HEK293 (cell line): ENCODE results near the gene CLEC4F.

ENCODE experiments used
- GLIS2 ChIP-seq: fragments of 450-650 bp; formaldehyde crosslinking; IDR thresholded peaks from 2 replicates; pipeline ENCODE4 v1.5.1; 2016; ENCODE audit warnings: missing biosample characterization, missing genetic modification characterization
- ZBTB7A ChIP-seq: fragments of 450-650 bp; formaldehyde crosslinking; IDR thresholded peaks from 2 replicates; pipeline ENCODE4 v1.5.1; 2016; ENCODE audit warnings: low read depth, missing biosample characterization, missing genetic modification characterization
- ZNF157 ChIP-seq: fragments of 450-650 bp; formaldehyde crosslinking; IDR thresholded peaks from 2 replicates; pipeline ENCODE4 v1.5.1; 2016; ENCODE audit warnings: missing biosample characterization, missing genetic modification characterization
- ZNF24 ChIP-seq: fragments of 450-650 bp; formaldehyde crosslinking; IDR thresholded peaks from 2 replicates; pipeline ENCODE4 v1.5.1; 2016; ENCODE audit warnings: missing biosample characterization, missing genetic modification characterization
- ZNF791 ChIP-seq: fragments of 450-650 bp; formaldehyde crosslinking; IDR thresholded peaks from 2 replicates; pipeline ENCODE4 v1.5.1; 2016; ENCODE audit warnings: missing biosample characterization, missing genetic modification characterization
- ZSCAN16 ChIP-seq: fragments of 450-650 bp; formaldehyde crosslinking; IDR thresholded peaks from 2 replicates; pipeline ENCODE4 v1.5.1; 2016; ENCODE audit warnings: missing biosample characterization, missing genetic modification characterization
- TF ChIP-seq, protein P1 (sequence below): fragments of 450-650 bp; formaldehyde crosslinking; IDR thresholded peaks from 2 replicates; pipeline ENCODE4 v1.5.1; 2016; ENCODE audit warnings: missing biosample characterization, missing genetic modification characterization

- no peak for TF ChIP-seq ZSCAN16 (tag by site-specific recombination)
- TF ChIP-seq, protein P1, sequence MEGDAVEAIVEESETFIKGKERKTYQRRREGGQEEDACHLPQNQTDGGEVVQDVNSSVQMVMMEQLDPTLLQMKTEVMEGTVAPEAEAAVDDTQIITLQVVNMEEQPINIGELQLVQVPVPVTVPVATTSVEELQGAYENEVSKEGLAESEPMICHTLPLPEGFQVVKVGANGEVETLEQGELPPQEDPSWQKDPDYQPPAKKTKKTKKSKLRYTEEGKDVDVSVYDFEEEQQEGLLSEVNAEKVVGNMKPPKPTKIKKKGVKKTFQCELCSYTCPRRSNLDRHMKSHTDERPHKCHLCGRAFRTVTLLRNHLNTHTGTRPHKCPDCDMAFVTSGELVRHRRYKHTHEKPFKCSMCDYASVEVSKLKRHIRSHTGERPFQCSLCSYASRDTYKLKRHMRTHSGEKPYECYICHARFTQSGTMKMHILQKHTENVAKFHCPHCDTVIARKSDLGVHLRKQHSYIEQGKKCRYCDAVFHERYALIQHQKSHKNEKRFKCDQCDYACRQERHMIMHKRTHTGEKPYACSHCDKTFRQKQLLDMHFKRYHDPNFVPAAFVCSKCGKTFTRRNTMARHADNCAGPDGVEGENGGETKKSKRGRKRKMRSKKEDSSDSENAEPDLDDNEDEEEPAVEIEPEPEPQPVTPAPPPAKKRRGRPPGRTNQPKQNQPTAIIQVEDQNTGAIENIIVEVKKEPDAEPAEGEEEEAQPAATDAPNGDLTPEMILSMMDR (tag by site-specific recombination) = no peak
- TF ChIP-seq ZNF157 = no peak
- TF ChIP-seq ZBTB7A (tag by site-specific recombination) = no peak
- TF ChIP-seq ZNF24 (tag by site-specific recombination) = no peak
- no peak for TF ChIP-seq ZNF791 (tag by site-specific recombination)
- no peak for TF ChIP-seq GLIS2 (tag by site-specific recombination)
Measured at GRCh38 chr2:70854411-70854810, 34.0 kb upstream of the CLEC4F start.
